Stimulated activated CD4-positive, alpha-beta T cell treated with anti-CD3 and anti-CD28 coated beads, Interleukin-4, amount 100 ng/mL, for 24 hours (primary cell): ENCODE measurements around the gene GMCL2.

Experiments
- DNase-seq: peaks from one replicate; pipeline ENCODE4 v3.0.0-alpha.2; 2020

The GMCL2 gene

DNA sequence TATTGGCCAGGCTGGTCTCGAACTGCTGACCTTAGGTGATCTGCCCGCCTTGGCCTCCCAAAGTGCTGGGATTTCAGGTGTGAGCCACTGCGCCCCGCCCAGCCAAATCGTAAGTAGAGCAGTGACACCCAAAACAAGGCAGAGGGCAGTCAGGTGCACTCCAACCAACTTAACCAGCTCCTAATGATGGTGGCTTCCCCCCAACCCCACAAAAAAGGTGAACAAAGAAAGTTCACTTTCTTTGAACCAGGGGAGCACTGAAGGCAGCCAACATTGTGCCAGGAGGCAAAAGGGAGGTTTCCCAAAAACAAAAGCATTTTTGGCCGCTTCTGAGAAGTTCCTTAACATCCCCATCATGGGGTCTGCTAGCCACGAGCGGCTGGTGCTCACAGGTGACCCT is 9.6 kb downstream of the GMCL2 start:
- DNase-seq = no peak

DNA sequence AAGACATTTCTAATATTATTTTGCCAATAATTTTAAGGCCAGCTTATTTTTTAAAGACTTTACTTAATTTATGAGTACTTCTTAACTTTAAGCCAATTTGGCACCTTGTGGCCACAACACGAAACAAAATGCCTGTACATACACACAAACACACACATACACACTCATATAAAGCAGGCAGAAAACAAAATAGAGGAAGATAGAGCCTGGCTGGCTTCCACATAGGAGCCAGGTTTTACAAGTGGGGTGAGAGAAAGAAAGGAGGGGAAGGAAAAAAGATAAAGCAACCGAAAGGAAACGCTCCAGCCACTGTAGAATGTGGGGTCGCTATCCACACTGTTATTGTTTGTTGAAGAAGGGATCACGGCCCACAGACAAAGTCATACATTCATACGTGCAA is 10.4 kb downstream of the GMCL2 start:
- DNase-seq = no peak

DNA sequence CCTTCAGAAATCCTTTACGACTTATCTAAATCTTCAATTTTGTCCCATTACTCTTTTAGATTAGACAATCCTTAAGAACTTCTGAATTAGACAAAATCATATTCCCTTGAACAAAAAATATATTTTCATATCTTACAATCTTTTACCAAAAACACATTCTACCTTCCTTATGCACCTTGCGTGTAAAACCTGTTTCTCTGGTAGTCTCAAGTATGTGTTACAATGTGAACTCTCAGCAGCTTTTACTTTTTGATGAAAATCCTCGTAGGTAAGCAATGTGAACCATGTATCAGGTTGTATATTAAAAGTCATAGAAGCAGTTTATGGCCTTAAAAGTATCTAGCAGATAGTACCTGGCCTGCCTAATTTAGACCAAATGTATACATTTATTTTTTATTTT is 12.7 kb downstream of the GMCL2 start:
- no peak for DNase-seq

DNA sequence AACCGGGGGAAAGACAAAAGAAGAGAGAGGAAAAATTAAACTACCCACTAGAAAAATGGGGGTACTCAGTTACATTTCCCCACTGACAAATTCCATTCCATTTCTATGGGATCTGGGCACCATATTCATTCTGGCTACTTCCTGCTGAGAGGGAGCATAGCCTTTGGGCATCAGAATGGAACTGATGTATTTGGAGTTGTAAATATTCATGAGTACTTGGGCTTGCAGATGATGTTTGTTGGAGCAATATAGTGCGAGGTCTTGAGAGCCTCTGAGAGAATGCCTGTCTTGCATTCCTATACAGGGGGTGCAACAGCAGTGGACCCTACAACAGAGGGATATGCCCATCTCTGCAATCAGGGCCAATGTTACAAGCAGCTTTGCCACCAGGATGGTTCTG is 16.7 kb downstream of the GMCL2 start:
- DNase-seq = no peak

DNA sequence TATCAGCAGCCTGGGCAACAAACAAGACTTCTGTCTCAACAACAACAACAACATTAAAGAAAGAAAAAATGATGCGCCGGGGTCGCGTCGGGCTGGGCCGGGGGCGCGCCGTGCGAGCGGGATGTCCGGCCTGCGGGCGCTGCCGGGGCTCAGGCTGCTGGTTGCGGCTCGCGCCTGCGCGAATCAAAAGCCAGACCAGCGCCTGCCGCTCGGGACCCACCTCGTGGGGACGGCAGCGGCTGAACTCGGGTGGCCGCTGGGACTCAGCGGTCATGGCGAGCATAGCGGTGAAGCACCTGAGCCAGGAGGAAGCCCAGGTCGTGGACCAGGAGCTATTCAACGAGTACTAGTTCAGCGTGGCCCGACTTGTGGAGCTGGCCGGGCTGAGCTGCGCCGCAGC is 21.6 kb downstream of the GMCL2 start:
- no peak for DNase-seq

DNA sequence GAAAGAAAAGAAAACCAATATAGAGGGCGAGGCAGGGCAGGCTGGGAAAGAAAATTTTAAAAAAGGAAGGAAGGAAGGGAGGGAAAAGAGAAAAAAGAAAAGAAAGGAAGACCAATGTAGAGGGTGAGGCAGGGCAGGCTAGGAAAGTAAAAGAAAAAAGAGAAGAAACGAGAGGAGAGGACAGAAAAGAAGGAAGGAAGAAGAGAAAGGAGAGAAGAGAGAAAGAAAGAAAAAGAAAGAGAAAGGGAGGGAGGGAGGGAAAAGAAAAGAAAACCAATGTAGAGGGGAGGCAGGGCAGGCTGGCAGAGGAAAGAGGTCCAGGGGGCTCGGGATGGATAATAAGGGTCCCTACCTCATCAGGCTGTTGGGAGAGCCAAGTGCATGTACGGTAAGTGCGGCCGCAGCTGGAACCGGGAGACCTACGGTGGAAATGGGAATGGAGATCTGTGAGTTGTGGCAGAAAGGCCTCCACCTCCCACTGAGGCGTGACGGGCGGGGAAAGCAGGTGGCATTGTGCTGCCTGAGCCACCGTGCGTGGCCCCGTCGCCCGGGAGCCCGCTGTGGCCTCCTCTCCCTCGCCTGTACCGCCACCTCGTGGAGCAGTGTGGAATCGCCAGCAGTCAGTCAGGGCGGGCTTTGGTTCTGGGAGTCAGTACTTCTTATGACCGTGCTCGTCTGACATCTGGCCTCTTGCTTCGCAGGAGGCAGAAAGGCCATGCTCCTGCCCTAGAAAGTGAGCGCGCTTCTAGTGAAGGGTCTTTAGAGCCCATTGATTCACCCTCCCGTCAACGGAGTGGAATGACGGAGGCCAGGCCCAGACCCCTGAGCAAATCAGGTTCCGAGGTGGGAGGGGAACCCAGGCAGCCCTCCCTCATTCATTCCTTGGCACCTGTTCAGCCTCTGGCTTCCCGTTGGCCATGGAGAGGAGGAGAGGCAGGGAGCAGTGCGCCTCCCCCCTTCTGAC is 23.1 kb downstream of the GMCL2 start:
- peak; percentile 93 for DNase-seq

DNA sequence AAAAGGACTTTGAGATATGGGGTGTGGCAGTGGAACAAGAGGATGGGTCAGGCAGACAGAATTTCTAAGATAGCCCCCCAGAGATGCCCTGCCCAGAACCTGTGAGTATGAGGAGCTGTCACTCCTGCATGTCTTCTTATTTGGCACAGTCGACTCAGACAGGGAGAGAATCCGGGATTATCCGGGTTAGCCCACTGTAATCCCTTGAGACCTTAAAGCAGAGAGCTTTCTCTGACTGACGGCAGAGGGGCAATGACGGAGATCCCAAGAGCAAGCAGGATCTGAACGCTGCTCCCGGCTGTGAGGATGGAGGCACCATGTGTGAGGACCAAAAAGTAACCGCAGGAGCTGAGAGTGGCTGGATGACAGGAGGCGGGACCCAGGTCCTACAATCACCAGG is 24.7 kb downstream of the GMCL2 start:
- DNase-seq = no peak

DNA sequence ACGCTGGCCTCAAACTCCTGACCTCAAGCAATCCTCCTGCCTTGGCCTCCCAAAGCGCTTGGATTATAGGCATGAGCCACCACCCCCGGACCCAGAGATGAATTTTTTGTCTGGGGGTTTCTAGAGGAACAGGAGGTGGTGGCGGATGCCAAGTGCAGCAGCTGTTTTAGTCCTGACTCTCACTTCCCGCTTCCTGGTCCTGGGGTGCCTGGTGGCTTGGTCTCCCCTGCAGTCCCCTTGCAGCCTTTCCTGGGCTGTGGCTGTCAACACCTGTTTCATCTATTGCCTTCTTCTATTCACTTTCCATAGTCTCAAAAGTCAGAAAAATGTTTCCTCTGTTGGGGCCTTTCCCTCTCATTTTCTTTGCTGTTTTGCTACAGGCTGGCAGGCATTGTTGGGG is 27.0 kb downstream of the GMCL2 start:
- DNase-seq = no peak

DNA sequence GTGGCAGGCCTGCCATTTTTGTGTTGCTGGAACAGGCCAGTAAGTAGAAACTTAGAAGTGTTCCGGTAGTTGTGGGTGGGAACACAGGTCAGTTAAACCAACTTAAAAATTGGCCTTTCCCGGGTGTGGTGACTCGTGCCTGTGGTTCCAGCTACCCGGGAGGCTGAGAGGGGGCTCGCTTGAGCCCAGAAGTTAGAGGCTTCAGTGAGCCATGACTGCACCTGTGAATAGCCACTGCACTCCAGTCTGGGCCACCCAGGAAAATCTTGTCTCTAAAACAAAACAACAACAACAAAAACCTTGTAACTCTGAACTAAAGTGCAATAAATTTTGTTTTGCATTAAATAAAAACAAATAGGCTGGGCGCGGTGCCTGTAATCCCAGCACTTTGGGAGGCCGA is 32.1 kb downstream of the GMCL2 start:
- DNase-seq = no peak

DNA sequence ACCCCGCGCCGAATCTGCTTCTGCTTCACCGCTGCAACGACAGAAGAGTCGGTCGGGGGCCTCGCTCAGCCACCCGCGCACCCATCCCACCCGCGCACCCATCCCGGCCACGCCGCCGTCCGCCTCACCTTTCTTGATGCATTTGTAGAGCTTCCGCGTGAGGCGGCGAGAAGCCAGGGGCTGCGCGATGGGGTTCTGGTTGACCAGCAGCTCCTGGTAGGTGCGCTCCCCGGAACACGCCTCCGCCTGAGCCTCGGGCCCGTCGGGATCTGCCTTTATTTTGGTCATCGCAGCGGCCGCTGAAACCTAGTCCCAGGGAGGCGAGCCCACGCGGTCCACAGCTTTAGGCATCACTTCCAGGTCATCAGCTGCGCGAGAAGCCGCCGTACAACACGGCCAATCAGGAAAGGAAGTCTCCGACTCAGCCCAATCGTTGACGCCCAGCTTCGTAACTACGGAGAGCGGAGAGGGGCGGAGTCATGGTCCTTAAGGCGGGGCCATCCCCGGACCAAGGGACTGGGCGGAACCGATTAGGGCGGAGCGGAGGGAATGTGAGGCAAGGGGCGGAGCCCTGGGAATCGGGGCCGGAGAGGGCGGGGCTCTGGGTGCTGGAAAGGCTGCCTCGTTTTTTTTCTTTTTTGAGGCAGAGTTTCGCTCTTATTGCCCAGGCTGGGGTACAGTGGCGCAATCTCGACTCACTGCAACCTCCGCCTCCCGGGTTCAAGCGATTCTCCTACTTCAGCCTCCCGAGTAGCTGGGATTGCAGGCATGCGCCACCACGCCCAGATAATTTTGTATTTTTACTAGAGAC is 33.4 kb downstream of the GMCL2 start, which contains the start of gene NHP2:
TSS of gene NHP2 (minus strand) at position 356 of the 811 bp plus-strand sequence. CDS start at position 288, 68 bp downstream.
- peak; percentile 99 for DNase-seq

DNA sequence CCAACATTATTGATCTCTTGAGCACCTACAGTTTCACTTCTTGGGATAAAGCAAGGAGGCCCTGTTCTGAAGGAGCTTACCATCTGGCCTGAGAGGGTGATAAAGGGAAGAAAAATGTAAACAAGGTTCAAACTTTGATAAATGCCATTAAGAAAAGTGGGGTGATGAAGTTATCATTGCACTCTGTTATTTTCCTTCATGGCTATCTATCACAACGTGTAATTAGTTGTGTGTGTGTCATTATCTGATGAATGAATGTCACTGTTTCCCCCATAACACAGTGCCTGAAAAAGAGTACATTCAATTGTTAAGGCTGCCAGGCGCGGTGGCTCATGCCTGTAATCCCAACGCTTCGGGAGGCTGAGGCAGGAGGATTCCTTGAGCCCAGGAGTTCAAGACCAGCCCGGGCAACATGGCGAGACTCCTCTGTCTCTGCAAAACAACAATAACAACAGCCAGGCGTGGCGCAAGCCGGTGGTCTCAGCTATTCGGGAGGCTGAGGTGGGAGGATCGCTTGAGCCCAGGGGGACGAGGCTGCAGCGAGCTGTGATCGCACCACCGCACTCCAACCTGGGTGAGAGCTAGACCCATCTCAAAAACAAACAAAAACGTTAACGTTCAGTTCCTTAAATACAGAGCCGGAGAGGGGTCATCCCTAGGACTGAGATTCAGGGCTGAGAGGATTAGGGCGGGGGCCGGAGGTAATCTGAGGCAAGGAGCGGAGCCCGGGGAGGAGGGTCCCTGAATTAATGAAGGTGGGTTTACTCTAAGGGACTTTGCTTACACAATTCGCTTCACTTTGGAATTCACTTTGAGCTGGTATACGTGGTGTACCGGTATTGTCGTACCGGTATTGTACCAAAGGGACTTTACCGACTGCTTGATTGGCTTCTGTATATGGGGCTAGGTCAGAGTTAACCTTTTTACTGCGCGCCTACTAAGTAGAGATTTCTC is 34.4 kb downstream of the GMCL2 start:
- no peak for DNase-seq

DNA sequence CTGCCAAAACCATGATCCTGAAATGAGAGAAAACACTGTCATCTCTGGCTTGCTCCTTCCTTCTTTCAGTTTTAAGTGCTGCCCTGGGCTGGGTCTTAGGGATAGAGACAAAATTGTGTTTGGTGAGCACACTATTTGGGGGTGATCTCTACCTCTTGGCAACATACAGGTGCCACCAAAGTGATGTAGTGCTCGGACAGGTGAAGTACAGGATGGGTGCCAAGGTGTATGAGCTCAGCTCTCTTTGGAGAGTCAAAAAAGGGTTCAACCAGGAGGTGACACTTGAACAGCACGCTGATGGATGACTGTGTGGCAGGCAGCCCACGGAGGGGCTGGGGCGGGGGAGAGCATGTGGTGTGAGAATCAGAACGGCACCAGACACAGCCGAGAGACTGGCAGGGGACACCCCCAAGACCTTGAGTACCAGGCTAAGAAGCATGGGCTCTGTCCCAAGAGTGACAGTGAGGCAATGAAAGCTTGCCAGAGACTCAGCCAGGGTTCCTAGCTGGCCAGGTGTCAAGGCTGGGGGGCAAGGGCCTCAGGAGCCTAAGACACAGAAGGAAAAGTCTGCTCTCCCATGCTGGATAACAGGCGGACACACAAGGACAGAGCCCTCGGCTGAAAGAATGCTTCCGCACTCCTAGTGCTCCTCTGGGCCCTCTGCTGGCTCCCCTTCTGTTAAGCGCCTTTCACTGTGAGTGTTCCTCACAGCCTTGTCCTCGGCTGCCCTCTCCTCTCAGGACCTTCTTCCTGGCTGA is 36.0 kb downstream of the GMCL2 start:
- no peak for DNase-seq

DNA sequence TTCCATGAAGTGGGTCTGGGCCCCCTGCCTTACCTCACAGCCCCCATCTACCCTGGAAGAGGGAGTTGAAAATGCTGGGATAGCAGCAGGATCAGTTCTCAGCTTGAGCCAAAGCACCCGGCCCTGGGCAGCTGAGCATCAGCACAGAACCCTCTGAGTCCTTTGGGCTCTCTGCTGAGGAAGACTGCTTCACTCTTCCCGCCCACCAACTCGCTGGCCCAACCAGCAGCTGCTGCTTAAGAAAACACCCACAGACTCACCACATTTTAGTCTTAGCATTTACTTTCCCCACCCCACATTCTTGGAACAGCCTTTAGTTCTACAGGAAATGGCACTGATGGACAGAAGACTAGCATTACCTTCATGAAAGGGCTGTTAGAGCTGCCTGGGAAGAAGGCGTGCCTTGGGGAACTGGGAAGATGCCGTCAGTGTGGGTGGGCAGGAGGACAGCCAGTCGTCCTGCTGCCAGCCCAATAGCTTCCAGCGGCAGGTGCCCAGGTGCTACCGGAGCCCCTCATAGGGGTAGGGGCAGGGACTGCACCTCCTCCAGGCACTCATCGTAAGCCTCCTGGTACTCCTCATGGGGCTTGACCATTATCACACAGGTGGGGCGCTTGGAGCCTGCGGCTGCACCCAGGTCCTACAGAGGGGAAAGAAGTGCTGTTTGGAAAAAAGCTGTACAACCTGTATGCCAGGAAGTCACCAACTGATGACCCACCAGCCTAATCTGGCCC is 37.8 kb downstream of the GMCL2 start:
- DNase-seq = no peak

DNA sequence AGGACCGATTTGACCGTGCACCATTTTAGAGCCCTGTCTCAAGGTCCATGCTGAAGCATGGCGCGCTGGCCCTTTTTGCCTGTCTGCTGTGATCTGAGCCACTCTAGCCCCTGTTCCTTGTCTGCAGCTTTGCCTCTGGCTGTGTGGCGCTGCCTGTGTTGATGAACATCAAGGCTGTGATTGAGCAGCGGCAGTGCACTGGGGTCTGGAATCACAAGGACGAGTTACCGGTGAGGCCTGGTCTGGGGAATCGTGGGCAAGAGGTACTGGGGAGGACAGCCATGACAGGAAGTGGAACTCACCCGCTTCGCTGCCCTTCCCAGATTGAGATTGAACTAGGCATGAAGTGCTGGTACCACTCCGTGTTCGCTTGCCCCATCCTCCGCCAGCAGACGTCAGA is 39.8 kb downstream of the GMCL2 start:
- no peak for DNase-seq

DNA sequence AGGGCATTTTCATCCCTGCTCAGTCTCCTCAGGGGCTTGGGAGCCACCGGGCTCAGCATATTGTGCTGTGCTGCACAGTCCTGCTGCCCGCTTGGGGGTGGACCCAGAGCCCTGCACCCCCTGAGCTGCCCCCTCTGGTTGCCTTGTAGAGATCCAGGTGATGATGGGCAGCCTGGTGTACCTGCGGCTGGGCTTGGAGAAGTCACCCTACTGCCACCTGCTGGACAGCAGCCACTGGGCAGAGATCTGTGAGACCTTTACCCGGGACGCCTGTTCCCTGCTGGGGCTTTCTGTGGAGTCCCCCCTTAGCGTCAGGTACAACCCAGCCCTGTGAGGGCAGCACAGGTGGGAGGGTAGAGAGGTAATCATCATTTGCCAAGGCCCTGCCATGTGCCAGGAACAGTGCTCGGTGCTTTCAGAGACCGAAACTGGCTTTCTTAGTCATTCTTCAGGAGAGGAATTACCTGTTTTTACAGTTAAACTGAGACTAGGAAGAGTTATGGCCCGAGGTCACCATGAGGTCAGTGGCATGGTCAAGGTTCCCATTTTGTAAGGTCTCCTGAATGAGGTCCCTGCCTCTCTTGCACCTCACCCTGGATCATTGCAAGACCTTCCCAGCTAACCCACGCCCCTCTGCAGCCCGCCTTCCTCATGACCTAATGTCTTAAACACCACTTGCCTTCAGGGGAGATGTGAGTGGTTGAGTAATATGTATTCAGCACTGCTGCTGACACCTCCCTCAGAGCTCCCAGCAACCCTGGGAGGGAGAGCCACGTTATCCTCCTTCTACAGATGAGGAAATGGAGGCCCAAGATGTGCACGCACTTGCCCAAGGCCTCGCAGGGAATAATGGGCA is 41.0 kb downstream of the GMCL2 start:
- DNase-seq = peak; percentile 73

DNA sequence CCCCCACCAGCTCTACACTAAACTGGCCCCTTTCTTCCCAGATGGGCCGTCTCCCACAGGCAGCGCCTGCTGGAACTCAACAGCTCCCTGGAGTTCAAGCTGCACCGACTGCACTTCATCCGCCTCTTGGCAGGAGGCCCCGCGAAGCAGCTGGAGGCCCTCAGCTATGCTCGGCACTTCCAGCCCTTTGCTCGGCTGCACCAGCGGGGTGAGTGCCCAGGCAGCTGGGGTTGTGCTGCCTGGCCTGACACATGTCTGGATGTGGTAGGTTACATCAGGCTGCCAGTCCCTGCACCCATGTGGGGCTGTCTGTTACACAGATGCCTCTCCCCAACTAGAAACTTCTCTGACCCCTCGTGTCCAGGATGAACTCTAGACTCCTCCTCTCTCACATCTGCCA is 43.3 kb downstream of the GMCL2 start:
- DNase-seq = no peak

DNA sequence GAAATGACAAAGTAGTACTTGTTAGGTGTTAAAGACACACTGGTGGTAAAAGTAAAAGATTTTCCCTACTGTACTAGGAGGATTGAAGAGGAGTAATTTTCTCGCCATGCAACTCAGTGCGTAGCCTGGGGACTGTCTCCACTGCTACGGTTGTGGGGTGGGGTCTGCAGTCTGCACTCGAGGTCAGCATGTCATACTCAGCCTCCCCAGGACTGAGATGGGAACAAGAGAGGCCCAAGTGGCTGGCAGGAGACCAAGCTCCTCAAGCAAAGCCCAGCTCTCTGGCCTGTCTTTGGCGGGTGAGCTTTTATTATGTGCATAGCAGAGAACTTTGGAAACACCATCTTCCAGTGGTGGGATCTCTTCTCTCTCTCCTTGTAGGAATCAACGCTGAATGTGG is 43.9 kb downstream of the GMCL2 start:
- DNase-seq = no peak

DNA sequence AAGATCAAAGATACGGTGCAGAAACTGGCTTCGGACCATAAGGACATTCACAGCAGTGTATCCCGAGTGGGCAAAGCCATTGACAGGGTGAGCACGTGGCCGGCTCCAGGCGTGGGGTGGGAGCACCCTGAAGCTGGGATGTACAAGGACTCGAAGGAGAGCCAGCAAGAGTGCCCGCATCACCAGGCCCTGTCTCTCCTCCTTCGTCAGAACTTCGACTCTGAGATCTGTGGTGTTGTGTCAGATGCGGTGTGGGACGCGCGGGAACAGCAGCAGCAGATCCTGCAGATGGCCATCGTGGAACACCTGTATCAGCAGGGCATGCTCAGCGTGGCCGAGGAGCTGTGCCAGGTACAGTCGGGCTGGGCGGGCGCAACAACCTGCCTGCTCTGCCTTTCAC is 44.5 kb downstream of the GMCL2 start:
- DNase-seq = no peak

DNA sequence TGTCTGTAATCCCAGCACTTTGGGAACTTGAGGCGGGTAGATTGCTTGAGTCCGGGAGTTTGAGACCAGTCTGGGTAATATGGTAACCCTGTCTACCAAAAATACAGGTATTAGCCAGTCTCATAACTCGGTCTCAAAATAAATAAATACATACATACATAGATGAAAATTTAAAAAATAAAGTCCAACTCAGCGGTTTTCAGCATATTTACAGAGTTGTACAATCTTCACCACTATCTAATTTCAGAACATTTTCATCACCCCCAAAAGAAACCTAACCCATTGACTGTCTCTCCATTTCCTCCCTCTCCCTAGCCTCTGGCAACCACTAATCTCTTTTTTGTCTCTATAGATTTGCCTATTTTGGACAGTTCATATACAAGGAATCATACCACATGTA is 45.6 kb downstream of the GMCL2 start:
- DNase-seq = no peak

DNA sequence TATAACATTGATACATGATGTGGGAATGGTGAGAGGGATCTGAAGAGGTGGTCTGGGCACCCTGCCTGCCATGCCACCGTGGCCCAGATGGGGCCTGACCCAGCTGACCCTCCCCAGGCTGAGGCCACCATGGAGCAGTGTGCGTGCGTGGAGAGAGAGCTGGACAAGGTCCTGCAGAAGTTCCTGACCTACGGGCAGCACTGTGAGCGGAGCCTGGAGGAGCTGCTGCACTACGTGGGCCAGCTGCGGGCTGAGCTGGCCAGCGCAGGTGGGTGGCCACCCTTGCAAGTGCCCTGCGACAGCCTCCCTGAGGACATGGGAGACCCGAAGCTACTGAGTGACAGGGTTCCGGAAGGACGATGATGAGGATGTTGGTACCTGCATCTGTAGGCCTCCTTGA is 49.2 kb downstream of the GMCL2 start:
- DNase-seq = no peak
